ENCODE results near the gene HOXD12.

GRCh38 chr2:176074919-176075425 is 24.6 kb upstream of the HOXD12 start:
- TF ChIP-seq CTCF (IDR thresholded peaks at IDR 0.05) (no peak), POLR2A (IDR thresholded peaks at IDR 0.05) (no peak)

Data from ovary (tissue), 3 donors.